NT2/D1 (cell line): ENCODE measurements around the gene CTIF.

ENCODE experiments used
- SUZ12 ChIP-seq: IDR thresholded peaks from 2 replicates; pipeline ENCODE4 v1.6.1; 2011; ENCODE audit not compliant: insufficient read length, insufficient read depth; ENCODE audit errors: extremely low read depth
- YY1 ChIP-seq: IDR thresholded peaks from 2 replicates; pipeline ENCODE4 v1.6.1; 2011; ENCODE audit not compliant: insufficient read length, insufficient read depth
- ZNF274 ChIP-seq: IDR thresholded peaks from 2 replicates; pipeline ENCODE4 v1.6.1; 2011; ENCODE audit warnings: mild to moderate bottlenecking, low read depth, low read length

GRCh38 chr18:48531082-48531403 is 7.8 kb upstream of the CTIF start:
- TF ChIP-seq SUZ12 (no peak), YY1 (no peak), ZNF274 (no peak)
